SU-DHL-6 (cell line): ENCODE measurements around the gene RIMBP3C.
"Not testable (repeated sequence)": the region's sequence is repeated elsewhere in the genome, so short reads cannot be mapped to it uniquely, and the experiment has no call there.

Experiments used
- H2AFZ ChIP-seq: fragments of 200-600 bp; sonication (generic); 2 replicates; pipeline ENCODE4 v1.6.1; 2014; ENCODE audit warnings: low read depth, mild to moderate bottlenecking, moderate library complexity, mixed read lengths, antibody characterized with exemption, low read length; ENCODE audit not compliant: severe bottlenecking
- H3F3A ChIP-seq: fragments of 200-600 bp; shearing (Covaris generic); 2 replicates; pipeline ENCODE4 v1.6.0; 2016; ENCODE audit warnings: antibody characterized with exemption, mild to moderate bottlenecking; ENCODE audit not compliant: insufficient read depth
- H3K27ac ChIP-seq: fragments of 200-600 bp; sonication (generic); 2 replicates; pipeline ENCODE4 v1.5.1; 2016; ENCODE audit warnings: low read depth, mild to moderate bottlenecking, low read length, moderate library complexity, mixed read lengths
- H3K27me3 ChIP-seq: fragments of 200-600 bp; sonication (generic), shearing (Covaris generic); 2 replicates; pipeline ENCODE4 v1.6.0; 2014; ENCODE audit warnings: mild to moderate bottlenecking, low read length
- H3K36me3 ChIP-seq: fragments of 200-600 bp; sonication (generic); 2 replicates; pipeline ENCODE4 v1.6.1; 2014; ENCODE audit warnings: mild to moderate bottlenecking, low read length, mixed read lengths
- H3K4me2 ChIP-seq: fragments of 300-600, 200-600 bp; shearing (Covaris generic), sonication (generic); 2 replicates; pipeline ENCODE4 v1.6.0; 2014; ENCODE audit warnings: low read length, low read depth, mild to moderate bottlenecking; ENCODE audit not compliant: poor library complexity, severe bottlenecking
- H3K4me3 ChIP-seq: fragments of 200-600 bp; sonication (generic); 2 replicates; pipeline ENCODE4 v1.5.1; 2014; ENCODE audit warnings: antibody characterized with exemption, low read length, mild to moderate bottlenecking, mixed read lengths; ENCODE audit not compliant: insufficient read depth, poor library complexity, severe bottlenecking
- H3K79me2 ChIP-seq: fragments of 200-600 bp; sonication (generic); 2 replicates; pipeline ENCODE4 v1.6.1; 2014; ENCODE audit warnings: mild to moderate bottlenecking, low read length, moderate library complexity; ENCODE audit not compliant: insufficient read depth
- H3K9ac ChIP-seq: fragments of 200-600 bp; sonication (generic); 2 replicates; pipeline ENCODE4 v1.7.0; 2014; ENCODE audit warnings: mild to moderate bottlenecking, low read length
- H3K9me2 ChIP-seq: fragments of 200-600 bp; sonication (generic); replicated peaks from 2 replicates; pipeline ENCODE4 v1.6.1; 2014; ENCODE audit warnings: low read length; ENCODE audit not compliant: insufficient read depth
- H3K9me3 ChIP-seq: fragments of 200-600 bp; sonication (generic); 2 replicates; pipeline ENCODE4 v1.6.1; 2014; ENCODE audit warnings: low read length, mixed read lengths; ENCODE audit not compliant: insufficient read depth
- H4K20me1 ChIP-seq: fragments of 200-600 bp; sonication (generic); 2 replicates; pipeline ENCODE4 v1.6.1; 2014; ENCODE audit warnings: low read depth, mild to moderate bottlenecking, antibody characterized with exemption, low read length, moderate library complexity, mixed read lengths

The RIMBP3C gene

DNA sequence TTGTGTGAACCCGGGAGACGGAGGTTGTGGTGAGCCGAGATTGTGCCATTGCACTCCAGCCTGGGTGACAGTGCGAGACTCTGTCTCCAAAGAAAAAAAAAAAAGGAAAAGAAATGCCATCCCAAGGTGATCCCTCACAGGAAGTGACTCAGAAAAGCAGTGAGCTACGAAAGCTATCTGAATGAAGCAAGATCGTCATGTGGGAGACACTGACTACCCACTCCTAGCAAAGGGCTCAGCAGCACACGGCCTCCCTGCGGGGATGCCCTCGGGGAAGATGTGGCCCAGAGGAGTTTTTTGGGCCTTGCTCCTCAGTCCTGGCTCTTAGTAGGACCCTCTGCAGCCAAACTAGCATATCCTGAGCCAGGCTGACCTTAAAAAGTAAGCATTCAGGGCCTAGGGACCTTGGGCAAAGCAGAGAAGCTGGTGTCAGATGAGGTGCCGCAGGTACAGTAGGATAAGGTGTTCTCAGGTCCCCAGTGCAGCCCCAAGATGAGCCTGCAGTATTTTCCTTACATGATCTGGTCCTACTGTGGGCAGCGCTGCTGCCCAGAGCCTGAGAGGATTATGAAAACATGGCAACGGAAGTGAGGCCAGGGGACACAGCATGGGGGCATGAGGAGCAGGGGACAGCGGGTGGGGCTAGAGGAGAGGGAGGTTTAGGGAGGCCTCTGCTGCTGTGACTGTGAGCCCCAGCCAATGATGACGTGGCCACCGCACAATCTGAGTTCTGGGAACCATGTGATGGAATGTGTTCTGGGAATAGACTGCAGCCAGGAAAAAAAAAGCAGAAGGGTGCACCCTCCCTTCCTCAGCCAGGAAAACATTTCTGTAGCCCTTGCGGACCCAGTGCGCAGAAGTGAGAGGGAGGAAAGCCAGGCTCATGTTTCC, 6.6 kb downstream of the RIMBP3C start:
- H3K9ac ChIP-seq, H3K27me3 ChIP-seq, H3K9me3 ChIP-seq, H4K20me1 ChIP-seq, H2AFZ ChIP-seq, H3K79me2 ChIP-seq, H3K9me2 ChIP-seq, H3K4me2 ChIP-seq, H3K4me3 ChIP-seq, H3F3A ChIP-seq, H3K36me3 ChIP-seq, H3K27ac ChIP-seq: not testable (repeated sequence)

DNA sequence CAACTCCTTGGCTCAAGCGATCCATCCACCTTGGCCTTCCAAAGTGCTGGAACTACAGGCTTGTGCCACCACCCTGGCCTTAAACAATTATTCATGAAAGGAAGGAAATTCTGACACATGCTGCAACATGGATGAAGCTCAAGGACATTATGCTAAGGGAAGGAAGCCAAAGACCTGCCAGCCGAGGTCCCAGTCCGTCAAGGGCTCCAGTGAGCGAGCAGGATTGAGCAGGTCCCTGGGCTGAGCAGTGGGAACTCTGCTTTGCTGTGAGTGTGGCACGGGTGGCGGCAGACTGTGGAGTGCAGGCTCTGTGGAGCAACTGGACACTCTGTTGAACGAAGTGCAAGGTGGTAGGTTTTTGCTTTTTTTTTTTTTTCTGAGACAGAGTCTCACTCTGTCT, 11.4 kb downstream of the RIMBP3C start:
- H3F3A ChIP-seq, H3K9me2 ChIP-seq, H2AFZ ChIP-seq, H3K4me2 ChIP-seq, H3K36me3 ChIP-seq, H3K9me3 ChIP-seq, H4K20me1 ChIP-seq, H3K9ac ChIP-seq, H3K4me3 ChIP-seq, H3K27ac ChIP-seq, H3K27me3 ChIP-seq, H3K79me2 ChIP-seq: not testable (repeated sequence)

DNA sequence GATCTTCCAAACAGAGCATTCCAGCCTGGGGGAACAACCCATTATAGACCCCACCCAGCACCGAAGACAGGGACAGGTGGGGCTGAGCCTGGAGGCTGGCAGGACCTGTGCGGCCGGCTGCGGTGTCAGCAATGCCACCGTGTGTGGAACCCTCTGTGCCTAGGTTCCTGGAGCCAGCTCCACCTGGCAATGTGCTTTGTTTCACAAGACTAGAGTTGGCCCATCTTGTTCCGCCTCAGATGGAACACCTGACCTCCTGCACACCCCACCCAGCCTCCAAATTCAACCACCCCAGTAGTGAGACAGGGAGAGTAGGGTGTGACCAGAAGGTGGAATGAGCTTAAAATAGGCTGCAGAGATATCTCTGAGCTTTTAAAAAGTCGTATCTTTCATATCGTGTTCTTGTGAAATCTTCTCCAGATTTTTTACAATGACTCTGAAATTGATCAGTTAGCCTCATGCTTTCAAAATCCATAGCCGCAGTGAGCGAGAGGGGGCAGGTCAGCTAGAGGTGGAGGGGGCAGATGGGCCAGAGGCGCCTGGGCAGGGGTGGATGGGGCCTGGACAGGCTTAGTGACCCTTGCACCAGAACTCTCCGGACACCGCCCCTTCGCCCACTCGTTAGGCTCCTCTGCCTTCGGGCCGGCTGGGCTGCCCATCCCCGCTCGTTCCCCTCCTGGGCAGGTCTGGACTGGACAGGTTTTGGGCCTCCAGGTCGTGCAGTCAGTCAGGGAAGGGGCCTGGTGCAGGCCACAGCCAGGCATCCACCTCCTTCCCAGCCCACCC, 18.2 kb downstream of the RIMBP3C start:
- H3K36me3 ChIP-seq: not testable (repeated sequence)

DNA sequence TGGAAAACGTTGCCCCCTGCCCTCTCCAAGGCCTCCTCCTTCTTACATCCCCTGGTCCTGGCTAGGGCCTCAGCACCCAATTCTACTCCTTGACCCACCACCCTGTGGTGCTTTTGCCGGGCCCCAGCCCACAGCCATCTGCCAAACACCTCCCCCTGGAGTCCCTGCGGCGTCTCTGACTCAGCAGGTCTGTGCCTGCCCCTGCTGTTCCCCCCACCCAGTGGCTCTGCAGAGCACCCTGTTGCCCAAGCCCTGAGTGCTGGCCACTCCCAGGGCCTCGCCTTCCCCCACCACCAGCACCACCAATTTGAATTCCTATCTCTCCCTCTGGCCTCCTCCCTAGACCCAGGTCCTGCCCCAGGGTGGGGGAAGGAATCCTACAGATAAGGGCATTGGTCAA, 19.7 kb downstream of the RIMBP3C start:
- H3F3A ChIP-seq, H3K4me2 ChIP-seq, H3K9me3 ChIP-seq, H3K9ac ChIP-seq, H2AFZ ChIP-seq, H3K36me3 ChIP-seq, H3K79me2 ChIP-seq, H3K27me3 ChIP-seq, H3K4me3 ChIP-seq, H3K9me2 ChIP-seq, H3K27ac ChIP-seq, H4K20me1 ChIP-seq: not testable (repeated sequence)

More for the DNA sequence above, 18.2 kb downstream of the RIMBP3C start:
- not testable (repeated sequence) for H3K9ac ChIP-seq, H3K79me2 ChIP-seq, H4K20me1 ChIP-seq, H3K27me3 ChIP-seq, H3K27ac ChIP-seq, H3K4me3 ChIP-seq, H2AFZ ChIP-seq, H3K9me2 ChIP-seq, H3K4me2 ChIP-seq, H3F3A ChIP-seq, H3K9me3 ChIP-seq

DNA sequence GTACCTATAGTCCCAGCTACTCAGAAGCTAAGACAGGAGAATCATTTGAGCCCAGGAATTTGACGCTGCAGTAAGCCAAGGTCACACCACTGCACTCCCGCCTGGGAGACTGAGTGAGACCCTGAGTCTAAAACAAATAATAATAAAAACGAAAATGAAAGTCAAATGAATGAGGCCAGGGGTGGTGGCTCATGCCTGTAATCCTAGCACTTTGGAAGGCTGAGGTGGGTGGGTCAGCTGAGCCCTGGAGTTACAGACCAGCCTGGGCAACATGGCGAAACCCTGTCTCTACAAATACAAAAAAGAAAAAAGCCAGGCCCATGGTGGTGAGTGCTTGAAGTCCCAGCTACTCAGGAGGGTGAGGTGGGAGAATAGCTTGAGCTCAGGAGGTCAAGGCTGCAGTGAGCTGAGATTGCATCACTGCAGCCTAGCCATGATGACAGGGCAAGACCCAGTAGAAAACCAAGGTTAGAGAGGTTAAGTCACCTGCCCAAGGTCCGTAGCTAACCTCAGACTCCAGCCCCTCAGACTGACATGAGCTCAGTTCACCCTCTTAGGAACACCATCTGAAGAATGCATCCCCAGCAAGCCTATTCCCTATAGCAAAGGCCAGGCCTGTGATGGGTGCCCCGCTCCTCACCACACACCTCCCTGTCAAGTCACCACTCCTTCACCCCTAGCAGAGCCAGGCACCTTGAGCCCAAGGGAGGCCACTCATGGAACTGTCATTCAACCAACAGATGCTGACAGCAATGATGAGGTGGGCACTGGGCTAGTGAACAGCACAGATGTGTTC, 24.4 kb downstream of the RIMBP3C start:
- H3K9me2 ChIP-seq, H3F3A ChIP-seq, H3K79me2 ChIP-seq, H3K9ac ChIP-seq, H4K20me1 ChIP-seq, H3K4me2 ChIP-seq, H3K4me3 ChIP-seq, H2AFZ ChIP-seq, H3K9me3 ChIP-seq, H3K36me3 ChIP-seq, H3K27me3 ChIP-seq, H3K27ac ChIP-seq: not testable (repeated sequence)

DNA sequence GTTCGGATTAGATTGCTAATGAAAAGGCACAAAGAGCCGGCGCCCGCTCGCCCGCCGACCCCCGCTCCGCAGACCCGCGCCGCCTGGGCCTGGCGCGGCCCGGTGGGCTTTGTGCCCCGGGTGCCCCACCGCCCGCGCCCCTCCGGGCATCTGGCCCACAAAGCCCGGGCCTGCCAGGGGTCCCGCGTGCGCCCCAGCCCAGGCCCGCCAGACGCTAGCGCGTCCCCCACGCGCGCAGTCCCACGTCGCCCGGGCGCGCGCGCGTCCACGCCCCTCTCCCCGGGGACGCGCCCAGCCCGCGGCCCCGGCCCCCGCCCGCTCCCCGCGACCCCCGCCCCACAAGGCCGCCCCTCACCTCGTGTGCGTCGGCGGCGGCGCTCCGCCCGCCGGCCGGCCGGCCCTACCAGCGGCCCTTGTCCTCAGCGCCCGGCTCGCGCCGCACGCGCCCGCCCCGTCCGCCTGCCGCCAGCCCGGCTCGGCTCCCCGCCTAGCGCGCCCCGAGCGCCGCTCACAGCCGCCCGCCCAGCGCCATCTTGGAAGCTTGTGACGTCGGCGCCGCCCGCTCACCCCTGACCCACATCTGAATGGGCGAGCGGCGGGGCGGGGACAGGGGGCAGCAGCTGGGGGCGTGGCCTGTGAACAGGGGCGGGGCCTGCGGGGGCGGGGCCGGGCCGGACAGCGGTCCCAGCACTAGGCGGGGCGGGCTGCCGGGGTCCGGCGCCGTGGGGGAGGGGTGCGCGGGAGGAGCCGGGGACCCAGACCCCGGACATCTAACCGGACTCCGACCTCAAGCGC, 34.1 kb downstream of the RIMBP3C start:
- not testable (repeated sequence) for H3K4me2 ChIP-seq, H3K27ac ChIP-seq, H3K36me3 ChIP-seq, H3K27me3 ChIP-seq, H3K9me2 ChIP-seq, H2AFZ ChIP-seq, H3K4me3 ChIP-seq, H3K79me2 ChIP-seq, H3K9ac ChIP-seq, H3F3A ChIP-seq, H3K9me3 ChIP-seq, H4K20me1 ChIP-seq

DNA sequence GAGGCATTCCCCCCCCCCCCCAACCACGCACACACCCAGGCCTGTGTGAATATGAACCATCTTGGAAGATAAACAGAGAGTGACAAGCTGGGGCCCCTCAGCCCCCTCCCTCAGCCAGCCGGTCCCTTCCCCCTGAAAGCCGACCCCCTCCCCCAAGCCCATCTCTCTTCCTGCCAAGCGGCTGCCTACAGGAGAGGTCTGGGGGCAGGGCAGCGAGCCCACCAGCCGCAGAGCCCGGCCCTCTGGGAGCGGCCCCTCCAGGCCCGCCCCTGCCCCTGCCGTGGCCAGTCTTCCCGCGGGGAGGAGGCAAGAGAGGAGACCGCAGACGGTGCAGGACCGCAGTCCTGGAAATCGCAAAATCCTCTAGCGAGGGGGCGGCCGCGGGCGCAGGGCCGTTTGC, 34.7 kb downstream of the RIMBP3C start:
- not testable (repeated sequence) for H3K9me2 ChIP-seq, H3K27ac ChIP-seq, H3K79me2 ChIP-seq

More for the DNA sequence above, 34.7 kb downstream of the RIMBP3C start:
- H3F3A ChIP-seq, H3K9ac ChIP-seq, H4K20me1 ChIP-seq, H3K27me3 ChIP-seq, H3K36me3 ChIP-seq, H2AFZ ChIP-seq, H3K4me2 ChIP-seq, H3K4me3 ChIP-seq, H3K9me3 ChIP-seq: not testable (repeated sequence)
